Kidney (tissue), 14 donors: ENCODE data around the gene RNF144B. TPM values are rescaled to one million over a fixed set of nuclear protein-coding genes. Genes with fewer than 3 reads are reported as not detected.

Source experiments
- DNase-seq, 5 donors: peaks; one replicate each; pipeline ENCODE4 v3.0.0-alpha.2; 2013 to 2020
- FAIRE-seq: peaks from 2 replicates; lab custom pipeline; 2012; peaks lifted over from hg19 to GRCh38; lab: Jason Lieb, UNC
- H3K27ac ChIP-seq, 2 donors: one replicate each; pipeline ENCODE4 v1.7.0; 2013; ENCODE audit warnings: low read depth in 2 of 2, low read length in 2 of 2, inconsistent platforms in 1 of 2
- H3K27me3 ChIP-seq: one replicate; pipeline ENCODE4 v1.7.1; 2013; ENCODE audit warnings: low read length, inconsistent platforms; ENCODE audit not compliant: control insufficient read depth, insufficient read depth
- H3K36me3 ChIP-seq, 3 donors: one replicate each; pipeline versions ENCODE4 v1.7.0 to v1.7.1; 2013; ENCODE audit warnings: low read length in 3 of 3, control low read depth in 1 of 3, inconsistent platforms in 1 of 3; ENCODE audit not compliant: insufficient read depth in 3 of 3, control insufficient read depth in 2 of 3
- H3K4me1 ChIP-seq, 3 donors: one replicate each; pipeline versions ENCODE4 v1.7.0 to v1.7.1; 2013; ENCODE audit warnings: low read length in 3 of 3, inconsistent platforms in 1 of 3, low read depth in 1 of 3; ENCODE audit not compliant: control insufficient read depth in 2 of 3, insufficient read depth in 2 of 3
- H3K4me3 ChIP-seq, 3 donors: one replicate each; pipeline versions ENCODE4 v1.7.0 to v1.8.1; 2013; ENCODE audit warnings: low read length in 3 of 3, control low read depth in 1 of 3, inconsistent platforms in 1 of 3
- H3K9ac ChIP-seq, 3 donors: one replicate each; pipeline versions ENCODE4 v1.7.0 to v1.7.1; 2013; ENCODE audit warnings: low read length in 3 of 3, control low read depth in 1 of 3, inconsistent platforms in 1 of 3
- H3K9me3 ChIP-seq, 3 donors: one replicate each; pipeline versions ENCODE4 v1.7.0 to v1.7.1; 2013; ENCODE audit warnings: low read length in 3 of 3, control low read depth in 1 of 3, inconsistent platforms in 1 of 3; ENCODE audit not compliant: control insufficient read depth in 2 of 3, insufficient read depth in 1 of 3
- intact Hi-C: fragments of 100-400 bp; cut with DNase I; formaldehyde crosslinking; loops from one replicate; pipeline ENCODE4 v1.11.1; 2022
- polyA plus RNA-seq: library from polyadenylated mRNA; stranded (reverse); fragments of 350-450 nt; fragmentation: Illumina TruSeq; extraction: RNeasy Lipid Tissue Mini Kit (QIAGEN cat#74804); gene quantifications from one replicate; pipeline ENCODE4 v1.2.3, GENCODE V29; 2014; ENCODE audit warnings: low read depth, low replicate concordance; ENCODE audit not compliant: insufficient read depth
- total RNA-seq: library from RNA; stranded (reverse); fragmentation: NEBNext Ultra II Directional; extraction: Animal tissue kit (Norgen Biotek cat#: 25700); gene quantifications from one replicate; pipeline ENCODE4 v1.2.1, GENCODE V29; 2021
- TF ChIP-seq, protein P1 (sequence below): IDR thresholded peaks from 3 replicates; pipeline ENCODE4 v1.5.1; 2012; ENCODE audit warnings: mild to moderate bottlenecking, moderate library complexity, borderline replicate concordance; ENCODE audit not compliant: insufficient read depth; ENCODE audit errors: extremely low read depth
- donor health status: control.
- donor health status: control.
- donor health status: control.
- donor health status: control.
- donor health status: control.
- donor health status: DM: yes; HTN: yes; CAD: no.
- donor health status: Normal renal cell carcinoma (clear cell type).

Gene RNF144B
- total and polyA plus RNA-seq, 2 donors from 2014 or later = 9.4 to 153 TPM

DNA sequence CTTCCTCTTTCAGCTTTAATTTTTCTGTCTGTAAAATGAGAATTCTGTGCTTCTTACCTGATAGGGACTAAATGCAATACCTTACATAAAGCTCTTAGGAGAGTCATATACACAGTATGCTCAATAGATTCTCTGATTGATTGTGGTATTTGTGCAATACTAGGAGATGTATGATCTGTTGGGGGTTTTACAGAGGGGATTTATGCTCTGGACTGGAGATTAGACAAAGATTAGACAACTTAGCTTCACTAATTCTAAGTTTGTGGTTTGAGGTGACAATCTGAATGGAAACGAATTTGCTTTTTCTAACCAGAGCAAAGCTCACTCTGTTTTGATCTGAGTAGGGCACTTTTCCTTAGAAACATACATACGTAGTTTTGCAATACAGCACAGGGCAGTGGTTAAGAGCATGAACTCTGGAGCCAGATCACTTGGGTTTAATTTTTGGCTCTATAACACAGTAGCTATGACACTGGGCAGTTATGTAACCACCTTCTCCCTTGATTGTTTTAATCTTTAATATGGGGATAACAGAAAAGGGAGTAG, 126.2 kb downstream of the RNF144B start:
- no peak for DNase-seq
- no peak for FAIRE-seq
- Histone ChIP-seq H3K27me3 (no peaks in the 10 kb centered on the region), H3K9ac (no peak overlapping the region), H3K4me1 (no peaks in the 10 kb centered on the region), H3K9me3 (no peaks in the 10 kb centered on the region), H3K27ac (no peak overlapping the region), H3K36me3 (no peaks in the 10 kb centered on the region), H3K4me3 (no peak overlapping the region)
- TF ChIP-seq, protein P1, sequence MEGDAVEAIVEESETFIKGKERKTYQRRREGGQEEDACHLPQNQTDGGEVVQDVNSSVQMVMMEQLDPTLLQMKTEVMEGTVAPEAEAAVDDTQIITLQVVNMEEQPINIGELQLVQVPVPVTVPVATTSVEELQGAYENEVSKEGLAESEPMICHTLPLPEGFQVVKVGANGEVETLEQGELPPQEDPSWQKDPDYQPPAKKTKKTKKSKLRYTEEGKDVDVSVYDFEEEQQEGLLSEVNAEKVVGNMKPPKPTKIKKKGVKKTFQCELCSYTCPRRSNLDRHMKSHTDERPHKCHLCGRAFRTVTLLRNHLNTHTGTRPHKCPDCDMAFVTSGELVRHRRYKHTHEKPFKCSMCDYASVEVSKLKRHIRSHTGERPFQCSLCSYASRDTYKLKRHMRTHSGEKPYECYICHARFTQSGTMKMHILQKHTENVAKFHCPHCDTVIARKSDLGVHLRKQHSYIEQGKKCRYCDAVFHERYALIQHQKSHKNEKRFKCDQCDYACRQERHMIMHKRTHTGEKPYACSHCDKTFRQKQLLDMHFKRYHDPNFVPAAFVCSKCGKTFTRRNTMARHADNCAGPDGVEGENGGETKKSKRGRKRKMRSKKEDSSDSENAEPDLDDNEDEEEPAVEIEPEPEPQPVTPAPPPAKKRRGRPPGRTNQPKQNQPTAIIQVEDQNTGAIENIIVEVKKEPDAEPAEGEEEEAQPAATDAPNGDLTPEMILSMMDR = no peak
- intact Hi-C loops = no loop called here

DNA sequence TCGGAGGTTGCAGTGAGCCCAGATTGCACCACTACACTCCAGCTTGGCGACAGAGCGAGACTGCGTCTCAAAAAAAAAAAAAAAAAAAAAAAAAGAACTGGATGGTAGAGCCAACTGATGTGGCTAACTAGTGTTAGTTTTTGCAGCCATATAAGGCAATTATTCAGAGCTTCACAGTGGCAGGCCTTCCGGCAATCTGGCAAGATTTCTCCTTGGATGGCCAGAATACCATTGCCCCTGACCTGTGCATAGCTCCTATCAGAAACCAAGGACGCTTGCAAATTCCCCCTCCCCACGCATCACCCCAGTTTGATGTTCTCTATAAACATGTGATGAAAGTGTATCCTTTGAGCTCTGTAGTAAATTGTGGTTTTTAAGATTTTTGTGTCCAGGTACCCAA, 127.0 kb downstream of the RNF144B start:
- Histone ChIP-seq H3K9me3 (no peaks in the 10 kb centered on the region), H3K27me3 (no peaks in the 10 kb centered on the region), H3K4me3 (no peak overlapping the region), H3K36me3 (no peaks in the 10 kb centered on the region), H3K27ac (no peak overlapping the region), H3K4me1 (no peaks in the 10 kb centered on the region), H3K9ac (no peak overlapping the region)
- intact Hi-C loops = no loop called here
- TF ChIP-seq, protein P1 = no peak
- FAIRE-seq (no peak), DNase-seq (no peak)

DNA sequence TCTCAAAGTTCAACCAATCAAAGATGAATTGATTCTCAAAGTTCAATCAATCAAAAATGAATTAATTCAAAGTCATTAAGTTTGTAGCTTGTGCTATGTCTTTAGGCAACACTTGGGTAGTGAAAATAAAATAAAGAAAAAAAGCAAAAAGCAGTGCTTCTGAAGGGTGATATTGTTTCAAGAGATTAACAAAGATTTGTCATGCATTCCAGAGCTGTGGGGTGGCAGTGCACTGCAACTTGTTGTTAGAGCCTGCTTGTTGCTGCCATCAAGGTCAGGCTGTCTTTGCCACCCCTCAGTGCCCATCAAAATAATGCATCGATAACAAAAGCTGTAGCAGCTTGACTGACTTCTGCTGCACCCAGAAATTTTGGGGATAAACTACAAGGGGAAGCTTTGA, 128.6 kb downstream of the RNF144B start:
- Histone ChIP-seq H3K36me3 (no peaks in the 10 kb centered on the region), H3K27me3 (no peaks in the 10 kb centered on the region), H3K4me3 (no peak overlapping the region), H3K27ac (no peak overlapping the region), H3K4me1 (no peaks in the 10 kb centered on the region), H3K9ac (no peak overlapping the region), H3K9me3 (no peaks in the 10 kb centered on the region)
- intact Hi-C loops = no loop called here
- DNase-seq (no peak), FAIRE-seq (no peak)
- TF ChIP-seq, protein P1 = no peak

Other genes with a start within 250 kb of the RNF144B start
- 21.8 TPM for gene TPMT, start 232.3 kb upstream of the RNF144B start, total RNA-seq
- 67.8 TPM for gene TPMT, start 232.3 kb upstream of the RNF144B start, polyA plus RNA-seq
- 20.5 TPM for gene KDM1B, start 231.9 kb upstream of the RNF144B start, total RNA-seq
- 3.9 TPM for gene KDM1B, start 231.9 kb upstream of the RNF144B start, polyA plus RNA-seq
- gene DEK, start 122.8 kb upstream of the RNF144B start, total RNA-seq = 67.2 TPM
- 23.7 TPM for gene DEK, start 122.8 kb upstream of the RNF144B start, polyA plus RNA-seq